HG03097 (cell line): ENCODE measurements around the gene EXOC8.

Source experiments
- ATAC-seq: cut with Tn5 transposase; IDR thresholded peaks from one replicate; pipeline ENCODE4 v1.9.1; 2021; ENCODE audit not compliant: unreplicated experiment, low FRiP score

Gene EXOC8

GRCh38 chr1:231337472-231338269 lies at the start of gene EXOC8:
Gene EXOC8 (minus strand): TSS chr1:231337852. CDS start chr1:231337745, 107 bp downstream.
- peak; percentile 82 for ATAC-seq

- ATAC-seq: no peak
These were observed 48.8 kb upstream of the EXOC8 start for GRCh38 chr1:231386466-231386865.

- no peak for ATAC-seq
These were observed 47.7 kb upstream of the EXOC8 start for GRCh38 chr1:231385416-231385748.

- ATAC-seq: no peak
These were observed 47.2 kb upstream of the EXOC8 start for GRCh38 chr1:231384696-231385415.

- no peak for ATAC-seq
These were observed 45.7 kb upstream of the EXOC8 start for GRCh38 chr1:231383159-231383860.

GRCh38 chr1:231382426-231382825 lies 44.8 kb upstream of the EXOC8 start:
- no peak for ATAC-seq

GRCh38 chr1:231381729-231382128 lies 44.1 kb upstream of the EXOC8 start:
- ATAC-seq: no peak

- ATAC-seq: peak; percentile 86
These were observed 39.4 kb upstream of the EXOC8 start for GRCh38 chr1:231376875-231377549.

GRCh38 chr1:231376101-231376500 lies 38.4 kb upstream of the EXOC8 start:
- ATAC-seq: no peak

GRCh38 chr1:231374394-231374793 lies 36.7 kb upstream of the EXOC8 start:
- no peak for ATAC-seq

GRCh38 chr1:231372501-231372900 lies 34.8 kb upstream of the EXOC8 start:
- no peak for ATAC-seq

GRCh38 chr1:231369282-231369681 lies 31.6 kb upstream of the EXOC8 start:
- no peak for ATAC-seq

GRCh38 chr1:231364192-231364591 lies 26.5 kb upstream of the EXOC8 start:
- no peak for ATAC-seq

- no peak for ATAC-seq
These were observed 26.0 kb upstream of the EXOC8 start for GRCh38 chr1:231363624-231364023.

- no peak for ATAC-seq
These were observed 24.7 kb upstream of the EXOC8 start for GRCh38 chr1:231362325-231362724.

- no peak for ATAC-seq
These were observed 21.5 kb upstream of the EXOC8 start for GRCh38 chr1:231359113-231359512.

GRCh38 chr1:231357831-231358354 lies 20.2 kb upstream of the EXOC8 start:
- no peak for ATAC-seq

GRCh38 chr1:231357187-231357772 lies 19.6 kb upstream of the EXOC8 start:
- no peak for ATAC-seq

GRCh38 chr1:231355171-231355570 lies 17.5 kb upstream of the EXOC8 start:
- no peak for ATAC-seq

- no peak for ATAC-seq
These were observed 16.8 kb upstream of the EXOC8 start for GRCh38 chr1:231354330-231355020.
